Islet precursor cell (in vitro differentiated cells): ENCODE results near the gene R3HDM4.
"Not testable (repeated sequence)": the region's sequence is repeated elsewhere in the genome, so short reads cannot be mapped to it uniquely, and the experiment has no call there.

ENCODE experiments used
- DNase-seq: peaks from one replicate; pipeline ENCODE4 v3.0.0-alpha.2; 2018

The R3HDM4 gene

DNA sequence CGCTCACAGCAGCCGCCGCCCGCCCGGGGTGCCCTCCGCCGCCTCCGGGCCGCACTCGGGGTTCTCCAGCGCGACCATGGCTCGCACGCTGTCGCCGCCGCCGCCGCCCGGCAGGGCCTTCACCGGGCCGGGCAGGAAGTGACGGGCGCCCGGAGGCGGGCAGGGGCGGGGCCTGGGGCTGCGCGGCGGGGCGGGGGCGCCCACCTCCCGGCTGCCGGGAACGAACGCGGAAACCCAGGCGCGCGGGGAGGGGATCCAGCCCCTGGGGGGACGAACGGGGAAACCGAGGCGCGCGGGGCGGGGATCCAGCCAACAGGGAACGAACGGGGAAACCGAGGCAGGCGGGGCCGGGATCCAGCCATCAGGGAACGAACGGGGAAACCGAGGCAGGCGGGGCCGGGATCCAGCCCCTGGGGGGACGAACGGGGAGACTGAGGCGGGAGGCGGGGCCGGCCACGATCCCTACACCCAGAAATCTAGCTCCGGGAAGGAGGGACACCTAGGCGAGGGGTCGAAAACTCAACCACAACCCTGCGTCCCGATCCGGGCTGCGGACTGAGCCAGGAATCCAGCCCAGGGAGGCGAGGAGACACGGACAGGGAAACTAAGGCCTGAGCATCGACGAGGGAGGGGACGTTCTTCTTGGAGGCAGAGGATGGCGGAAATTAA is at the start of gene R3HDM4:
Gene R3HDM4 (minus strand): TSS at position 140 of the 669 bp plus-strand sequence. CDS start 62 bp downstream, at position 78.
- DNase-seq: peak; percentile 75

DNA sequence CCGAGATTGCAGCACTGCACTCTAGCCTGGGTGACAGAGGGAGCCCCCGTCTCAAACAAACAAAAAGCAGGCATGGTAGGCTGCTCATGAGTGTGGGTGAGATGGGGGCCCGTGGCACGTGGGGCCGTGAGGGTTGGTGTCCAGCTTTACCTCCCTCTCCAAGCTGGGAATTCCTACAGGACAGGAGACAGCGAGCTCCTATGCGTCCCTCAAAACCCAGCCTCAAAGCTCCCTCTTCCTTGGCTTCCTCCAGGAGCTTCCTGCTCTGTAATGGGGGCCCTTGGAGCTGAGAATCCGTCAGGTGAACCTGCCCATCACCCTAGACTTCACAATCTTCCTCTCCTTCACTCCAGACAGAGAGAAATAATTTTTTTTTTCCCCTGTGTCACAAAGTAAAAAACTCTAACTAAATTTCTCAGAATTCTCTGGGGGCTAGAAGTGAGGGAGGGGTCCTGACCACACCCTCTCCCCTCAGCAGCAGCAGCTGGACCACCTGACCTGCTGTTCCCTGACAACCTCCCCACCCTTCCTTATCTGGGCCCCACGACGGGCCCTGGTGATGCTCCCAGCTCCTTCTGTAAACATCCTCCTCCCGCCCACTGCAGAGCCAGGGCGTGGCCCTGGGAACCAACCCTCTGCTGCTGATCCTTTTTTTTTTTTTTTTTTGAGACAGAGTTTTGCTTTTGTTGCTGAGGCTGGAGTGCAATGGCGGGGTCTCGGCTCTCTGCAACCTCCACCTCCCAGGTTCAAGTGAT is 49.0 kb upstream of the R3HDM4 start:
- DNase-seq: no peak

DNA sequence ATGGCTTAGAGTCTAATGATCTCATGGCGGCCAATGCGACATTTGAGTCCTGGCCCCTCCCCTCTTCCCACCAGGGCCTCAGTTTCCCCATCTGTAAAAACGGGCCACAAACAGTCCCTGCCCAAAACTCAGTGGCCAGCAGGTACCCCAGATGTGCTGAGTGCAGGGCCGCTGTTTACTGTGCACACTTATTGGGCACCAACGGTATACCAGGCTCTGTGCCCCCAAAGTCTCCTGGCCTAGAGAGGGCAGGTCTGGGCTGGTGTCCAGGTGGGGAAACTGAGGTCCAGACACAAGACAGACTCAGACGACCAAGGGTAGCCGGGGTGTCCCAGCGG is 47.6 kb upstream of the R3HDM4 start:
- no peak for DNase-seq

DNA sequence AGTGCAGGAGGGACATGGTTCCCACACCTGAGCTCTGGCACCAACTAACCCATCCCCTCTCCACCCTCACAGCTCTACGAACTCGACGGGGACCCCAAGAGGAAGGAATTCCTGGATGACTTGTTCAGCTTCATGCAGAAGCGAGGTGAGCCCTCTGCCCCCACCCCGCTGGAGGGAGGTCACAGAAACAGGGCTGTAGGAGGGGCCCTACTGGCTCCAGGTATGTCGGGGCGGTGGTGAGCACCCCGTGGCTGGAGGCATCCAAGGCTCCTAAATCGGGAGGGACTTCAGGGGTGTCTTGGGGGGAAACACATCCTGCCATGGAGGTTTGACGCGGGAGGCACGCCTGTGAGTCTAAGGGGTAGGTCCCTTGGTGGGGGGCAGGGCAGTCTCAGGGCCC is 47.0 kb upstream of the R3HDM4 start:
- peak; percentile 67 for DNase-seq

DNA sequence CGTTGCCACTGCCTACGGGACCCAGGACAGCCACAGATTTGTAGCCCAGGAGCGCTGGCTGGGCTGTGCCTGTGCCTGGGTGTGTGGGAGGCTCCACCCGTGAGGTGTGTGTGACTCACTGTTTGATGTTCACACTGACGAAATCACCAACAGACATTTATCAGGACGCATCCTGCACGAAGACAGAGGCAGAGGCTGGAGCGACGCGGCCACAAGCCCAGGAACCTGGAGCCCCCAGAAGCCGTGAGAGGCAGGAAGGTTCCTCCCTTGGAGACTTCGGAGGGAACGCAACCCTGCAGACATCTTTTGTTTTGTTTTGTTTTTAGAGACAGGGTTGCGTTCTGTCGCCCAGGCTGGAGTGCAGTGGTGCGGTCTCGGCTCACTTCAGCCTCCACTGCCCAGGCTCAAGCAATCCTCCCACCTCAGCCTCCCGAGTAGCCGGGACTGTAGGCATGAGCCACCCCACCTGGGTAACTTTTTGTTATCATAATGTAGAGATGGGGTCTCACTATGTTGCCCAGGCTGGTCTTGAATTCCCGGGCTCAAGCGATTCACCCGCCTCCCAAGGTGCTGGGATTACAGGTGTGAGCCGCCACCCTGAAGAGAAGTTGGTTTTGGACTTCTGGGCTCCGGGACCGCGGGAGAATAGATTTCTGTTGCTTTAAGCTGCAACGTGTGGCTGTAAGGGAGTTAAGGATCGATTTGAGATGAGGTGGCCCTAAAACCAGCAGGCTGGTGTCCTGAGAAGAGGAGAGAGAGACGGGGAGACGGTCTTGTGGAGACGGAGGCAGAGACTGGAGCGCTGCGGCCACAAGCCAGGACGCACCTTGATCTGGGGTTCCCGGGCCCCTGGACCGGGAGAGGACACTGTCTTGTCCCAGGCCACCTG is 46.2 kb upstream of the R3HDM4 start:
- DNase-seq: peak; percentile 77

- not testable (repeated sequence) for DNase-seq
Measured at GRCh38 chr19:957578-957977, 44.6 kb upstream of the R3HDM4 start.

DNA sequence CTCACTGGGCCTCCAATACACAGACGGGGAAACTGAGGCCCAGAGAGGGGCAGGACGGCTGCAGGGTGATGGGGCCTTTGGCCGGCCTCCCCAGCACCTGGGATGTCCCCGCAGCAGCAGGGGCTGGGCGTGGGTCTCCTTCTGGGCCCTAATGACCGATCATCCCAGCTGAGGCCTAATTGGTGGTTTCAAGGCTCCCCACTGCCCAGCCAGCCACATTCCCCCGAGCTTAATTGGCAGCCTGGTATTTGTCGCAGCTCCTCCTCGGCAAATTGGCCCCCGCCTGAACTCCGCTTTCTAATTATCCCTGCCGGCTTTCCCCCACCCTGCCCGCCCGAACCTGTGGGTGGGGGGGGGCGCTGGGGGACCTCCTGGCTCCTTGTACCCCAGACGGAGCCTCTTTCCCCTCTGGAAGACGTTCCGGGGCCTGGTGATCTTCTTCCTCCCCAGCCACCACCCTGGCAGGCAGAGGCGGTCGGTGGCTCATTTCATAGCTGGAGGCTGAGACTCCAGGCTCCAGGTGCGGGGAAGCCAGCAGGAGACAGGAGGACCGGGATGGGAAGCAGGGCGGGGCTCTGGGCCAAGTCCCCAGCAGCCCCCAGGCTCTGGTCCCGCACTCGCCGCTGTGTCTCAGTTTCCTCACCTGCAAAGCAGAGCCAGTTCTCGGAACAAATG is 43.9 kb upstream of the R3HDM4 start:
- DNase-seq: peak; percentile 98

DNA sequence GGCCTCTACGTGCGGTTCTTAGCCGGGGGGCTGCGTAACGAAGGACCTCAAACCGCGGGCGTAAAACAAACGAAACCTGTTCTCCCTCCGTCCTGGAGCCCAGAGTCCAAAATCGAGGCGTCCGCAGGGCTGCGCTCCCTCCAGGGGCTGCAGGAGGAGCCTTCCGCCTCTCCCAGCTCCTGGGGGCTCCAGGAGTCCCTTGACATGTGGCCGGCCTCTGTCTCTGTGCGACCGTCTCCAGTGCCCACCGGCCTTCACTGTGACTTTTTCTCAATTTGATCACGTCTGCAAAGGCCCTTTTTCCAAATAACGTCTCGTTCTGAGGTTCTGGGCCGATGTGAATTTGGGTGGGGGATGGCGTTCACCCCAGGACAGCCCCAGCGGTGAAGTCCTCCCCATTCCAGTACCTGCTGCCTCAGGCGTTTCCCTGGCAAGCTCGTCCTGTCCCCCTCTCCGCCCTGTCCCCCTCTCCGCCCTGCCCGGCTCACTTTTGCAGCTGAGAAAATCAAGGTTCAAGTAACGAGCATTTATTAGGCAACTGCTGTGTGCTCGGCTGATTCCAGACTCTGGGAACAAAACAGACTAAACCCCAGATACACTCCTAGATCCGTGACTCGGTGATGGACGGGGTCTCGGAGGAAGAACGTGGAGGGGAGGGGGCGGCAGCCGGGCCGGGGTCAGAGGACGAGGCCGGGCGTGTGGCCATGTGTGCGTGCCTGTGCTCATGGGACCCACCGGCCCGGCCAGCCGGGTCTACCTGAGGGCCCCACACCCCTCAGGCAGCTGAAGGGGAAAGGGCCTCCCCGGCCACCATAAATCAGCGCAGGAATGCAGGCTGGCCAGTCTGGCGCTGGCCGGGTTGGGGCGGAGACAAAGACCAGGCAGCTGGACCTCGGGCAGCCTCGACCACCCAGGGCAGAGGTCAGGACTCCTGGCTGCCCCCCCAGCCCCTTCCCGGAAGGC is 43.1 kb upstream of the R3HDM4 start:
- DNase-seq: peak; percentile 98

DNA sequence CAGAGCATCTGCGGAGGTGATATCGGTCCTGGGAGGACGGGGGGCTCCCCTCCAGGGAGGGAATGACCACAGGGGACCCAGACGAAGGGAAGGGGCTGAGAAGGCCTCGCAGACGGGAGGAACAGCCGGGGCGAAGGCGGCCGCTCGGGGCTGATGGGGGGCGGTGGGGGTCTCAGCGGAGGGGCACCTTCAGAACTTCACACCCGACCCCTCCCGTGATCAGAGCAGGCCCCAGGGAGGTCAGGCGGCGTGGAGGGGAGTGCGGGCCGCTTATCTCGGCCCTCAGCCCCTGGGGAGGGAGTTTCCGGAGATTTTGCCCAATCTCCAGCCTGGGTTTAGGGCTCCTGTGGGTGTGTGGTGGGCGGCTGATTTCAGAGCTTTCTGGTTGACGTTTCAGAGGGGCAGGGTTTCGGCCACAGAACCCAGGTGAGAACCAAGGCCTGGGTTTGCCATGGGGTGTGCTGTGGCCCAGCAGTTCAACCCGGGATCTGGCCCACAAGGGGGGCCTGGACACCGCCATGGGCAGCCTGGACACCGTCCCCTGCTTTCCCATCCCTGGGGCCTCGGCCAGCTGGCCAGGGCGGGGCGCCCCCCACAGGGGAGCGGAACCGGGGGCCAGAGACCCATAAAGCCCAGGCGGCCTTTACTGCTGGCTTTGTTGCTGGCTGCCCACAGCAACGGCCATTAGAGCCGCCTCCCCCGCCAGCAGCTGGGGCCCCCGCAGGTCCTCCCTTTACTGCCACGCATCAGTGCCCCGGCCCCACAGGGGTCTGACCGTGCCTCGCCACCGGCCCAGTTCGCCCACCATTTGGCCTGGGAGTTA is 41.9 kb upstream of the R3HDM4 start:
- DNase-seq: no peak

- DNase-seq: no peak
Measured at GRCh38 chr19:954272-954671, 41.3 kb upstream of the R3HDM4 start.

DNA sequence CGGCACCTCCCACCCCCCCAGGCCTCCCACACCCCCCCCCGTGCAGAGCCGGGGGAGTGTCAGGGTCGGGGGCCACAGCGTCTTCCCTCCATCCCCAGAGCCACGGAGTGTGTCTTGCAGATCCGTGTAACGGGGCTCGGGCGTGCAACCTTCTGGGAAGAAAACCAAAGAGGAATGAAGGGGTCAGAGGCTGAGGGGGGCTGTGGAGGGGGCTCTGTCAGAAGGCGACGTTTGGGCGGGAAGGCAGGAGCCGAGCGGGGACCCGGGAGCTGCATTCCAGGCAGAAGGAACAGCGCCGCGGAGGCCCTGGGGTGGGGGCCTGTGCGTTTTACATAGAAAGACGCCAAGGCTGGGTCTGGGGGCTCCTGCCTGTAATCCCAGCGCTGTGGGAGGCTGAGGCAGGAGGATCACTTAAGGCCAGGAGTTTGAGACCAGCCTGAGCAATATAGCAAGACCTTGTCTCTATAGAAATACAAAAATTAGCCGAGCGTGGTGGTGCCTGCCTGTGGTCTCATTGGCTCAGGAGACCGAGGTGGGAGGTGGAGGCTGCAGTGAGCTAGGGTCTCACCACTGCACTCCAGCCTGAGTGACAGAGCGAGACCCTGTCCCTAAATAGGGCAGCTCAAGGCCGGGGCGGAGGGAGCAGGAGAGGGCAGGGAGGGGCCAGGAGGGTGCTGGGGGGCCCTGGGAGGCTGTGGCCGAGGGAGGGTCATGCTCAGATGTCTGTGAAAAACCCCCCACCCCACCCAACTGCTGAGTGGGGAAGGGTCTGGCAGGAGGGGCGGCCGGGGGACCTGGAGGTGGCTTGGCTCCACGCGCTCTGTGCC is 40.6 kb upstream of the R3HDM4 start:
- peak; percentile 71 for DNase-seq

- peak; percentile 79 for DNase-seq
Measured at GRCh38 chr19:952680-953444, 39.8 kb upstream of the R3HDM4 start.

GRCh38 chr19:952049-952679 is 39.1 kb upstream of the R3HDM4 start:
- no peak for DNase-seq

GRCh38 chr19:950352-951066 is 37.5 kb upstream of the R3HDM4 start:
- no peak for DNase-seq

GRCh38 chr19:948842-949496 is 36.0 kb upstream of the R3HDM4 start:
- peak; percentile 45 for DNase-seq

- DNase-seq: peak; percentile 49
Measured at GRCh38 chr19:947707-948539, 34.9 kb upstream of the R3HDM4 start.
